HG03442 (cell line): Measurements from ENCODE around the gene KPNA2.
"Not testable (repeated sequence)": the region's sequence is repeated elsewhere in the genome, so short reads cannot be mapped to it uniquely, and the experiment has no call there.

ENCODE experiments used
- ATAC-seq: cut with Tn5 transposase; IDR thresholded peaks from one replicate; pipeline ENCODE4 v1.9.1; 2021; ENCODE audit warnings: mild to moderate bottlenecking, moderate library complexity; ENCODE audit not compliant: unreplicated experiment

Gene KPNA2

GRCh38 chr17:68019675-68020408, 15.7 kb upstream of the KPNA2 start:
- peak; percentile 94 for ATAC-seq

- ATAC-seq: no peak
Observed at GRCh38 chr17:68020409-68020756, 15.2 kb upstream of the KPNA2 start.

GRCh38 chr17:68020791-68021190, 14.7 kb upstream of the KPNA2 start:
- ATAC-seq: not testable (repeated sequence)

DNA sequence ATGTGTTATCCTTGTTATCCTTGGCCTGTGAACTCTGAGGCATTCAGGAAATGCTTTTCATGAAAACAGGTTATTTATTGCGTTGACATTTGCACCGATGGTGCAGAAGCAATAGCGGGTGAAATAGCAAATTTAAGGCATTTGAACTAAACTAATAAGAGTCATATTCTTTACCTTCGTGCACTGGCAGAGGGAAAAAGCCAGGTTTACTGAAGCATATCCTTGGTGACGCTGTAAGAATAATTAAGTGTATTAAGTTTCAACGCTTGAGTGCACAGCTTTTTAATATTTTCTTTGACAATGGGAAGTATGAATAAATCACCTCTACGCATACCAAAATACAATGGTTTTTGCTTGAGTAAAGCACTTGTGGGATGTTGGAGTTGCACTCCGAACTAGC, 13.6 kb upstream of the KPNA2 start:
- ATAC-seq: no peak

- ATAC-seq: not testable (repeated sequence)
Observed at GRCh38 chr17:68022547-68022946, 13.0 kb upstream of the KPNA2 start.

- no peak for ATAC-seq
Observed at GRCh38 chr17:68029512-68030215, 5.9 kb upstream of the KPNA2 start.

- no peak for ATAC-seq
Observed at GRCh38 chr17:68033636-68034451, 1.7 kb upstream of the KPNA2 start.

GRCh38 chr17:68034452-68034776, 1.1 kb upstream of the KPNA2 start:
- ATAC-seq: no peak

GRCh38 chr17:68035131-68035522, 408 bp upstream of the KPNA2 start:
- ATAC-seq: peak; percentile 92

GRCh38 chr17:68036304-68037147, 991 bp downstream of the KPNA2 start:
- no peak for ATAC-seq

- ATAC-seq: no peak
Observed at GRCh38 chr17:68047153-68047846, 11.8 kb downstream of the KPNA2 start.

GRCh38 chr17:68047890-68048542, 12.5 kb downstream of the KPNA2 start:
- not testable (repeated sequence) for ATAC-seq

DNA sequence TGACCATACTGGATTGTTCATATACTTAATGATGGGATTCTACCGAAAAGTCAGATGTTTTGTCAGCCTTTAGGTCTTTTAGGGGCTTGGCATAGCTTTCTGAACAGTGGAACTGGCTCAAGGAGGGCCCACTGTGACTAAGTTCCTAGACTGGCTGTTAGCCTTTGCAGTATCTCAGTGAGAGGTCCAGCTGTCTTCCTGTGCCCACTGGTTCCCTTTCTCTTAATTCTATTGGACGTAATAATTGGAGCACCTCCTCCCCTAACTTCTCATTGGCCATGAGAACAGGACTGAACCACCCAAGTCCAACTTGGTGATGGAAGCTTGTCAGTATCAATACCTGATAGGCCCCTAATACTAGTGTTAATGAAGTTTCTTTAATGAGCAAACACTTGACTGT, 13.5 kb downstream of the KPNA2 start:
- no peak for ATAC-seq

GRCh38 chr17:68049812-68050437, 14.4 kb downstream of the KPNA2 start:
- ATAC-seq: not testable (repeated sequence)

DNA sequence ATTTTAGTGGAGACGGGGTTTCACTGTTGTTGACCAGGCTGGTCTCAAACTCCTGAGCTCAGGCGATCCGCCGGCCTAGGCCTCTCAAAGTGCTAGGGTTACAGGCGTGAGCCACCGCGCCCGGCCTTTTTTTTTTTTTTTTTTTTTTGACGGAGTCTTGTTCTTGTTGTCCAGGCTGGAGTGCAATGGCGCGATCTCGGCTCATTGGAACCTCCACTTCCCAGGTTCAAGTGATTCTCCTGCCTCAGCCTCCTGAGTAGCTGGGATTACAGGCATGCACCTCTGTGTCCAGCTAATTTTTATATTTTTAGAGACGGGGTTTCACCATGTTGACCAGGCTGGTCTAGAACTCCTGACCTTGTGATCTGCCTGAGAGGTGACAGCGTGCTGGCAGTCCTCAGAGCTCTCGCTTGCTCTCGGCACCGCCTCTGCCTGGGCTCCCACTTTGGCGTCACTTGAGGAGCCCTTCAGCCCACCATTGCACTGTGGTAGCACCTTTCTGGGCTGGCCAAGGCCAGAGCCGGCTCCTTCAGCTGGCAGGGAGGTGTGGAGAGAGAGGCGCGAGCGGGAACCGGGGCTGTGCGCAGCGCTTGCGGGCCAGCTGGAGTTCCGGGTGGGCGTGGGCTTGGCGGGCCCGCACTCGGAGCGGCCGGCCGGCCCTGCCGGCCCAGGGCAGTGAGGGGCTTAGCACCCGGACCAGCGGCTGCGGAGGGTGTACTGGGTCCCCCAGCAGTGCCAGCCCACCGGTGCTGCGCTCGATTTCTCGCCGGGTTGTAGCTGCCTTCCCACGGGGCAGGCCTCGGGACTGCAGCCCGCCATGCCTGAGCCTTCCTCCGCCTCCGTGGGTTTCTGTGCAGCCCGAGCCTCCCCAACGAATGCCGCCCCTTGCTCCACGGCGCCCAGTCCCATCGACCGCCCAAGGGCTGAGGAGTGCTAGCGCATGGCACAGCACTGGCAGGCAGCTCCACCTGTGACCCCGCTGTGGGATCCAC, 16.1 kb downstream of the KPNA2 start:
- not testable (repeated sequence) for ATAC-seq

DNA sequence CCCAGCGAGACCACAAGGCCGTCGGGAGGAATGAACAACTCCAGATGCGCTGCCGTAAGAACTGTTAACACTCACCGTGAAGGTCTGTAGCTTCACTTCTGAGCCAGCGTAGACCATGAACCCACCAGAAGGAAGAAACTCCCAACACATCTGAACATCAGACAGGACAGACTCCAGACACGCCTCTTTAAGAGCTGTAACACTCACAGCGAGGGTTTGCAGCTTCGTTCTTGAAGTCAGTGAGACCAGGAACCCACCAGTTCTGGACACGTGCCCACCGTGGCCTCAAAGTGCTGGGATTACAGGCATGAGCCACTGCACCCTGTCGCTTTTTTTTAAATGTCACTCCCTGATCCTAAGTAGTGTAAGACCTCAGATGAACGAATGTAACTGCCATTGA, 17.3 kb downstream of the KPNA2 start:
- ATAC-seq: no peak

DNA sequence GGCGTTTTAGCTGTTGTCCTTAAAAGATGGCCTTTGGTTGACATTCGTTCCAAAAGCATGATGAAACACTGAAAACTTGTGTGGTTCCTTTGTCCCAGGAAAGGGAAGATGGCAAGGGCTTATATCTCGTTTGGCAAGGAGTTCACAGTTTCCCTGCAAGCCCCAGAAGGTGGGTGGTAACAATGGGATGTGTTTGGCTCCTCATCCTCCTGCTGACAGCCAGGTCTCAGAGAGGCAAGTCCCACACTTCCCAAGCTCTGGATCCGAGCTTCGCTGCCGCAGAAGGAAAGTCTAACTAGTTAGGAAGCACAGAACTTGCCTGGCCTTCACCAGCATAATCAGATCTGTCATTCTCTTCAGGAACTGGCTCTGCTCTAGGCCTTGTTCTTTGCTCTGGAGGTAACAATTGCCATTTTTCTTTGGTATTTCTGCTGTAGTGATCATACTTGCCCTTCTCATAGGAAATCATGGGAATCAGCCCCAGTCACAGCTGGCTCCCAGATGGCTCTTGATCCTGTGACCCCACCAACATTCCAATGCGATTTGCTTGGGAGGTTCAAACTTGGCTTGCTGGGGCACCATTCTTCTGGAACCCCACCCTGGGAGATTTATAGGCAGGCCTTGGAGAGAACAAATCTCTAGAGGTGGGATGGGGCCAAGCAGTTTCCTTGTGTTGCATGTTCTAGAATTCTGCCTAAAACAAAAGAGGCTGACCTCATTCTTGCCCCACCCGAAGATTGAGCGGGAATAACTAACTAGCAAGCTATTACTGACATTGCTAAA, 17.9 kb downstream of the KPNA2 start:
- ATAC-seq: no peak
